HepG2 (cell line): ENCODE results near the gene PCIF1. TPM values are rescaled to one million over a fixed set of nuclear protein-coding genes. Genes with fewer than 3 reads are reported as not detected.

Source experiments
- ATAC-seq: fragments of 200-7000 bp; cut with Tn5 transposase; 3 replicates; pipeline ENCODE4 v1.9.1; 2020; ENCODE audit warnings: mild to moderate bottlenecking, moderate library complexity
- BruUV-seq: library from RNA; stranded (reverse); fragments of 400-500 nt; replicated peaks from 2 replicates; lab custom pipeline; 2021; lab: Mats Ljungman, UMichigan
- CTCF ChIA-PET: fragments of 300-600 bp; formaldehyde crosslinking; extraction: SDS; loops from one replicate; lab custom pipeline; 2021; ENCODE audit warnings: low total read pairs, inconsistent platforms, low intra/inter-chr PET ratio; lab: Yijun Ruan, JAX
- POLR2A ChIA-PET: fragments of 350-600 bp; sonication (Branson Sonifier 250); formaldehyde crosslinking; loops from one replicate; lab custom pipeline; 2020; ENCODE audit warnings: antibody characterized with exemption, inconsistent platforms; lab: Yijun Ruan, JAX
- DNase-seq: peaks from one replicate; pipeline ENCODE4 v3.0.0-alpha.2; 2015; ENCODE audit warnings: low spot score
- FAIRE-seq: peaks from 3 replicates; lab custom pipeline; 2011; peaks lifted over from hg19 to GRCh38; lab: Jason Lieb, UNC
- H2AFZ ChIP-seq: one replicate; pipeline ENCODE4 v1.6.1; 2011; ENCODE audit warnings: low read length, inconsistent platforms
- H3K27ac ChIP-seq: fragments of 300-600 bp; 3 replicates; pipeline ENCODE4 v1.8.0; 2011; ENCODE audit warnings: mixed run types, mild to moderate bottlenecking, mixed read lengths, low read length, inconsistent platforms; ENCODE audit not compliant: insufficient read depth; ENCODE audit errors: extremely low read length
- H3K27me3 ChIP-seq, 2 experiments: fragments of 200-600 bp in 1 of 2; 2 replicates in 1 of 2; 3 replicates in 1 of 2; pipeline versions ENCODE4 v1.6.0 to v1.8.0; 2011; ENCODE audit warnings: low read length in 2 of 2, mild to moderate bottlenecking in 2 of 2, moderate library complexity in 2 of 2, inconsistent platforms in 1 of 2; ENCODE audit not compliant: insufficient read depth in 2 of 2, control insufficient read depth in 1 of 2
- H3K36me3 ChIP-seq, 2 experiments: fragments of 200-600 bp in 1 of 2; replicated peaks in 1 of 2; 2 replicates in 1 of 2; 3 replicates in 1 of 2; pipeline versions ENCODE4 v1.5.1 to v1.8.0; 2011; ENCODE audit warnings: low read length in 2 of 2, inconsistent platforms in 1 of 2; ENCODE audit not compliant: insufficient read depth in 2 of 2, control insufficient read depth in 1 of 2
- H3K4me1 ChIP-seq: 2 replicates; pipeline ENCODE4 v1.5.1; 2012; ENCODE audit warnings: low read length, inconsistent platforms; ENCODE audit not compliant: insufficient read depth
- H3K4me2 ChIP-seq: 2 replicates; pipeline ENCODE4 v1.6.0; 2011; ENCODE audit warnings: low read depth, low read length, inconsistent platforms
- H3K4me3 ChIP-seq, 3 experiments: fragments of 200-600 bp in 1 of 3; sonication (generic), shearing (Covaris generic) in 1 of 3; replicated peaks in 1 of 3; 2 replicates each; pipeline ENCODE4 v1.5.1; 2011 to 2016; ENCODE audit warnings: low read length in 3 of 3, inconsistent platforms in 2 of 3, low read depth in 2 of 3, mild to moderate bottlenecking in 2 of 3, control low read depth in 1 of 3, mixed read lengths in 1 of 3; ENCODE audit not compliant: insufficient read depth in 1 of 3
- H3K79me2 ChIP-seq: one replicate; pipeline ENCODE4 v1.6.1; 2011; ENCODE audit warnings: low read length, inconsistent platforms; ENCODE audit not compliant: insufficient read depth
- H3K9ac ChIP-seq: 2 replicates; pipeline ENCODE4 v1.6.0; 2011; ENCODE audit warnings: mild to moderate bottlenecking, low read depth, low read length, inconsistent platforms; ENCODE audit not compliant: insufficient read depth
- H3K9me3 ChIP-seq: 2 replicates; pipeline ENCODE4 v1.5.1; 2012; ENCODE audit warnings: mild to moderate bottlenecking, low read length
- H4K20me1 ChIP-seq: 2 replicates; pipeline ENCODE4 v1.6.0; 2011; ENCODE audit warnings: inconsistent platforms, mild to moderate bottlenecking, low read length, moderate library complexity; ENCODE audit not compliant: insufficient read depth
- ADNP ChIP-seq: sonication (generic); formaldehyde crosslinking; IDR thresholded peaks from 2 replicates; pipeline ENCODE4 v1.4.0; 2020; ENCODE audit warnings: missing genetic modification reagents
- GZF1 ChIP-seq: sonication (generic); formaldehyde crosslinking; IDR thresholded peaks from 2 replicates; pipeline ENCODE4 v1.5.1; 2020; ENCODE audit warnings: mild to moderate bottlenecking, missing genetic modification reagents
- JDP2 ChIP-seq: sonication (generic); formaldehyde crosslinking; IDR thresholded peaks from 2 replicates; pipeline ENCODE4 v1.8.1; 2022; ENCODE audit warnings: missing genetic modification reagents, borderline replicate concordance
- KDM1A ChIP-seq: IDR thresholded peaks from 2 replicates; pipeline ENCODE4 v1.6.1; 2016; ENCODE audit warnings: missing compliant biosample characterization
- KDM4B ChIP-seq: sonication (generic); formaldehyde crosslinking; IDR thresholded peaks from 2 replicates; pipeline ENCODE4 v1.4.0; 2020; ENCODE audit warnings: missing genetic modification reagents
- LCORL ChIP-seq, 2 experiments: fragments of 450-650 bp in 1 of 2; sonication (generic) in 1 of 2; formaldehyde crosslinking in 1 of 2; IDR thresholded peaks; 2 replicates each; pipeline versions ENCODE4 v1.5.0 to v1.6.1; 2017 to 2020; ENCODE audit warnings: antibody characterized with exemption in 1 of 2, missing genetic modification reagents in 1 of 2
- PHF5A ChIP-seq: IDR thresholded peaks from one replicate; pipeline ENCODE4 v1.6.1; 2018; ENCODE audit warnings: low read depth, missing genetic modification reagents; ENCODE audit not compliant: unreplicated experiment
- SAFB2 ChIP-seq: sonication (generic); formaldehyde crosslinking; IDR thresholded peaks from 2 replicates; pipeline ENCODE4 v1.5.1; 2020; ENCODE audit warnings: missing genetic modification reagents, low read depth, mild to moderate bottlenecking, borderline replicate concordance
- SMAD1 ChIP-seq: sonication (generic); formaldehyde crosslinking; IDR thresholded peaks from 2 replicates; pipeline ENCODE4 v1.4.0; 2020; ENCODE audit warnings: missing genetic modification reagents, low read depth, mild to moderate bottlenecking, borderline replicate concordance
- TBL1XR1 ChIP-seq: fragments of 150-350 bp; IDR thresholded peaks from 2 replicates; pipeline ENCODE4 v1.6.1; 2014; ENCODE audit warnings: borderline replicate concordance, low read length; ENCODE audit not compliant: partially characterized antibody
- TCF7L2 ChIP-seq: IDR thresholded peaks from 2 replicates; pipeline ENCODE4 v1.6.1; 2011; ENCODE audit warnings: mild to moderate bottlenecking, low read depth, low read length, moderate library complexity
- YEATS2 ChIP-seq: sonication (generic); formaldehyde crosslinking; IDR thresholded peaks from 2 replicates; pipeline ENCODE4 v1.4.0; 2020; ENCODE audit warnings: missing genetic modification reagents, borderline replicate concordance
- ZBTB26 ChIP-seq: IDR thresholded peaks from 2 replicates; pipeline ENCODE4 v1.6.1; 2016; ENCODE audit warnings: missing compliant biosample characterization, missing genetic modification reagents, borderline replicate concordance
- ZBTB37 ChIP-seq: sonication (generic); formaldehyde crosslinking; IDR thresholded peaks from 2 replicates; pipeline ENCODE4 v1.4.0; 2020; ENCODE audit warnings: mild to moderate bottlenecking, missing genetic modification reagents
- ZBTB7A ChIP-seq: sonication (generic); formaldehyde crosslinking; IDR thresholded peaks from 2 replicates; pipeline ENCODE4 v1.8.0; 2022; ENCODE audit warnings: mild to moderate bottlenecking, missing genetic modification reagents
- ZFP91 ChIP-seq: sonication (generic); formaldehyde crosslinking; IDR thresholded peaks from 2 replicates; pipeline ENCODE4 v1.9.0; 2022; ENCODE audit warnings: missing genetic modification reagents, mild to moderate bottlenecking, borderline replicate concordance
- ZNF768 ChIP-seq: sonication (generic); formaldehyde crosslinking; IDR thresholded peaks from 2 replicates; pipeline ENCODE4 v1.4.0; 2020; ENCODE audit warnings: missing genetic modification reagents
- WGBS: methylation state at CpG from one replicate; pipeline ENCODE4 v1.1.6; 2017; ENCODE audit warnings: low lambda C conversion rate; 5-methylcytosine and 5-hydroxymethylcytosine counted together
- in situ Hi-C: cut with HindIII; loops from 2 replicates; pipeline ENCODE4 v1.10.0; 2017; ENCODE audit warnings: low pct_unique_long_range_greater_than_20kb; ENCODE audit not compliant: extremely low pct_ligation_motif_present
- intact Hi-C: fragments of 100-400 bp; cut with micrococcal nuclease; formaldehyde crosslinking; loops from one replicate; pipeline ENCODE4 v1.10.0; 2022; ENCODE audit not compliant: unreplicated experiment
- polyA plus RNA-seq, 8 experiments: library from polyadenylated mRNA; depleted of rRNA in 3 of 8; stranded (reverse) in 7 of 8; unstranded in 1 of 8; fragments of >200 nt; fragmentation: Illumina TruSeq in 4 of 8; extraction: Trizol in 4 of 8; gene quantifications; 2 replicates each; pipeline versions ENCODE4 v1.2.1 to v1.2.3, GENCODE V29; 2011 to 2016; ENCODE audit warnings: low read depth in 4 of 8, missing spikeins in 1 of 8, mixed read lengths in 1 of 8; ENCODE audit not compliant: insufficient read depth in 1 of 8
- total RNA-seq, 5 experiments: library from RNA; depleted of rRNA; stranded (reverse); fragments of >200 nt; fragmentation: Illumina TruSeq; extraction: Trizol; gene quantifications; 2 replicates each; pipeline ENCODE4 v1.2.3, GENCODE V29; 2016; ENCODE audit warnings: low read depth in 1 of 5

The PCIF1 gene
- total and polyA plus RNA-seq, 2 of the 13 experiments (the other 11 are each of a cell fraction or from before 2014, with no cell fraction given), result 20.9 to 24.4 TPM

GRCh38 chr20:45902199-45902701 is 32.2 kb upstream of the PCIF1 start (continued):
- no peak for TF ChIP-seq YEATS2 (CRISPR knock-in tag)
- 0 out of 2 replicates have a peak, but pooled peaks have one; percentile 24 for TF ChIP-seq ZBTB37 (CRISPR knock-in tag)
- peak; percentile 52; the same call in 1 of the 2 replicates for TF ChIP-seq ZNF768 (CRISPR knock-in tag)
- no peak for TF ChIP-seq PHF5A (CRISPR knock-in tag)

- H3K4me2 ChIP-seq, result peak overlapping the region; percentile 4; the same call in 1 of the 2 replicates
- no peaks in the 10 kb centered on the region for H3K9me3 ChIP-seq
- in situ Hi-C loops (no loop called here), intact Hi-C loops (loop anchor here (1.0 kb wide), 1 partner anchor 14 kb away; the partner anchor contains the start of genes CTSA and NEURL2)
- no peak overlapping the region for H3K4me3 ChIP-seq
- DNase-seq, result no peak
- no peak overlapping the region for H3K9ac ChIP-seq
- FAIRE-seq, result peak; percentile 18
- peak overlapping the region; percentile 21 for H3K27ac ChIP-seq
- CTCF ChIA-PET, result no interaction called here
- H3K4me1 ChIP-seq, result peaks cover 43% of the 10 kb centered on the region
- ATAC-seq, result peak; percentile 12
- POLR2A ChIA-PET, result interaction anchor here (1.0 to 8.8 kb wide), 12 partner anchors 8 to 65 kb away, joined by 4 to 164 read pairs (median 10); partner anchors contain the start of genes CTSA, NEURL2, PCIF1 and SPATA25
- 67% methylated on average over 16 of the region's 16 CpGs for WGBS
- BruUV-seq, result TSS peak; percentile 77
- no peaks in the 10 kb centered on the region for H3K79me2 ChIP-seq
- H3K36me3 ChIP-seq, result no peaks in the 10 kb centered on the region
- H3K27me3 ChIP-seq, result no peaks in the 10 kb centered on the region
- no peak overlapping the region for H2AFZ ChIP-seq
- H4K20me1 ChIP-seq, result no peaks in the 10 kb centered on the region
- peak; percentile 49; the same call in 1 of the 2 replicates for TF ChIP-seq ZFP91
- no peak for TF ChIP-seq KDM1A (CRISPR knock-in tag)
- no peak for TF ChIP-seq ZBTB26 (CRISPR knock-in tag)
- no peak for TF ChIP-seq TCF7L2
- peak; percentile 48; the same call in 1 of the 2 replicates for TF ChIP-seq ADNP (CRISPR knock-in tag)
- no peak for TF ChIP-seq GZF1 (CRISPR knock-in tag)
- TF ChIP-seq KDM4B (CRISPR knock-in tag), result no peak
- no peak for TF ChIP-seq TBL1XR1
- peak; percentile 57; the same call in 1 of the 2 replicates for TF ChIP-seq ZBTB7A (CRISPR knock-in tag)
- no peak for TF ChIP-seq SMAD1
- TF ChIP-seq SAFB2 (CRISPR knock-in tag), result no peak
- no peak for TF ChIP-seq LCORL (IDR thresholded peaks at IDR 0.05)
- TF ChIP-seq LCORL (CRISPR knock-in tag; IDR thresholded peaks at IDR 0.05), result no peak
- no peak for TF ChIP-seq JDP2 (CRISPR knock-in tag)
These were observed 29.6 kb upstream of the PCIF1 start for GRCh38 chr20:45904583-45905504.
